ENCODE data around the gene FLOT2. TPM values are rescaled to one million over a fixed set of nuclear protein-coding genes. Genes with fewer than 3 reads are reported as not detected.
"Not testable (repeated sequence)": the region's sequence is repeated elsewhere in the genome, so short reads cannot be mapped to it uniquely, and the experiment has no call there.

The FLOT2 gene
- total RNA-seq, 1 experiment from 2014 or later: 27.6 TPM

DNA sequence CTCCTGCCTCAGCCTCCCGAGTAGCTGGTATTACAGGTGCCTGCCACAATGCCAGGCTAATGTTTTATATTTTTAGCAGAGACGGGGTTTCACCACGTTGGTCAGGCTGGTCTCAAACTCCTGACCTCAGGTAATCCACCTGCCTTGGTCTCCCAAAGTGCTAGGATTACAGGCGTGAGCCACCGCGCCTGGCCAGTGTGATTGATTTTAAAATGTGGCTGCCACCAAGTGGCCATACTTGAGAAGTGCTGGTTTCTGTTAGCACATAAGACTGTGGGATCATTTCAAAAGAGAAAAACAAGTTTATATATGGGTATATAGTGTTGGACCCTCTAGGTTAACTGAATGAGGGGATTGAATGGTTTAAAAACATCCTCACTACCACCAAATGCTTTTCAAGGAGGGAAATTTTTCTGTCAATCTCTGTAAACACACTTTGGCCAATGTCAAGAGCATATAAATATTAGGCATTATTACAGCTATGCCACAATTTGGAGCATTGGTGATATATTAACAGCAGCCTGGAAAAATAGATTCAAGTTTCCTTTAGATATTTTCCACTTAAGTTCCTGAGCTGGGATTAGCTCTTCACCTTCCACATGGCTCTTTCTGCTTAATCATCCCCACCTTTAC lies 18.9 kb upstream of the FLOT2 start:
- no peak for DNase-seq (ENCODE audit: low read depth)

DNA sequence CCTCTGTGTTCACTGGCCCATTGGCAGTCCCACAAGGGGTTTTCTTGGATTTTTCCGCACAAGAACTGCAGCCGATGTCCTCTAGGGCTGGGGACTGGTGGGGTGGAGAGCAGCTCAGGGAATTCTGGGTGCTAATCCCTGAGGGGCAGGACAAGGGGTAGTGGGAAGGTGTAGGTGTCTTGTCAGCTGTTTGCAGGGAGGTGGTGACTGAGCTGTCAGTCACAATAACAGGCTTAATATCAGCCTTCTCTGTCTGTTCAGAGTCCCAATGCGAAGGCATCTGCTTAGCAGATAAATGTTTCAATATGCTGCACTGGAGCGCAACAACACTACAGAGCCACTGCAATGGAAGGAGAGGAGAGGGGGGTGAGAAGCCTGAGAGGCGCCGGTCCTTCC lies 15.4 kb upstream of the FLOT2 start:
- no peak for DNase-seq (ENCODE audit: low read depth)

DNA sequence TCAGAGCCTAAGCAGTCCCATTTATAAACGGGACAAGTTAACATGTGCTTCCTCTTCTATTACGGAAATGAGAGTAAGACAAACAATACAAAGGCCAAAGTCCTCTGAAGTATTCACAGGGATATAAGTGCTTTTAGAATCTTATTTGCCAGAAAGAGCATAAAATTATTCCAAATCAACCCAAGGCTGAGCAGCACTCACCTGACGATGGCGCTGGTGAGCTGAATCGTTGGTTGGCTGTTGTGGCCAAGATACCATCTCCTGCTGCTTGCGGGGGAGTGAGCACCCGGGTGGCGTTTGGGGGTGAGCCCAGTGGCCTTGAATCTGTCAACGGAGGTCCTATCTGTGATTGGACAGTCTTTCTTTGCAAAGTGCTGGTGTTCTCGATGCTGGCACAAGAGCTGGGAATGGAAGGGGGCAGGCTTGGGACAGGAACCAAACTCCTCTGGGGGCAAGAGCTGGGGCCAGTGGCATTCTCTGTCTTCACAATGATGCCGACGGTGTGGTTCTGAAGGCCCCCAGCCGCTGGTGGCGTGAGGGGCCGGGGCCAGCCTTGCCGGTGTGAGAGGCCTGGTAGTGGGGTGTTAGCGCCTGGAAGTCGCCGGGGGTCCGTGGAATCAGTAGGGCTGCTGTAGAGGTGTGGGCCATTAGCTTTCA lies 14.9 kb upstream of the FLOT2 start:
- DNase-seq (ENCODE audit: low read depth): no peak

DNA sequence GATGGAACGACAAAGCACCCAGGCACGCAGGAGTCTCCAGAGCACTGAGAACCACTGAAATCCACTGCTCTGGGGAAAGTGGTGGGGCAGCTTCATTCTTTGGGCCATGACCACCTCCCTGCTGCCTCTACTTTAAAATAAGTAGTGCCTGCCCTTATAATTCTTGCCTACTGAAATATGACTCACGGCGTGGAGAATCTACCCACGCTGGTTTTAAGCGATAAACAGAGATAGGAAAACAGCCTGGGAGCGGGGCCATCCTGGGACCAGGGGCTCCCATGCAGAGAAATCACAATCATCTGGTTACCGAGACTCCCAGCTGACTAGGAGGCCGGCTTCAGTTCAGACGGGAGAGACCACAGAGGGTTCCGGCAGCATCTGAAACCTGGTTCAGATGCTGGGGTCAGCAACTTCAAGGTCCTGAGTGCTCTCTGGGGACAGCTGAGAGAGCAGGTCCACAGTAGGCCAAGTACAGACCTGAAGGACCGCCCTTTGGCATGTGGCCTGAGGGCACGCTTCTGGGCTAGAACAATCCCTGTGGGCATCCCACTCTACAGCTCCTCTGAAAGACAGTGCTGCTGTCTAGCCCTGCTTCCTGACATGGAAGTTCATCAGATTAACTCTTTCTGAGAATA lies 14.0 kb upstream of the FLOT2 start:
- no peak for DNase-seq (ENCODE audit: low read depth)

DNA sequence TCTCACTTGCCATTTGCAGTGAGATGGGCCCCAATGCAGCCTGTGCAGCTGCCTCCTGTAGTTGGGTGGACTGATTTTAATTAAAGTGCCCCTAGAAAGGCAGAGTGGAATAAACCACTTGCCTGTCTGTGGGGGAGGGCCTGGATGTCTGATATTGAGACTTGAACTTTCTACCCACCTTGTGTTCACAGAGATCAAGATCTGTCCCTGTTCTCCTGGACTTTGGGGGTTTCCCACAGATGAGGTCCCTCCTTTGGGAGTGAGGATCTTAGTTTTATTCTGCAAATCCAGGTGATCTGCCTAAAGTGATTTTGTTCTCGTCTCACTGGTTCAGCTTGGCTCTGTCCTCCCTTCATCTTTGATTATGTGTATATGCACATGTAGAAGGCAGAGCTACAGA lies 13.0 kb upstream of the FLOT2 start:
- DNase-seq (ENCODE audit: low read depth): no peak

DNA sequence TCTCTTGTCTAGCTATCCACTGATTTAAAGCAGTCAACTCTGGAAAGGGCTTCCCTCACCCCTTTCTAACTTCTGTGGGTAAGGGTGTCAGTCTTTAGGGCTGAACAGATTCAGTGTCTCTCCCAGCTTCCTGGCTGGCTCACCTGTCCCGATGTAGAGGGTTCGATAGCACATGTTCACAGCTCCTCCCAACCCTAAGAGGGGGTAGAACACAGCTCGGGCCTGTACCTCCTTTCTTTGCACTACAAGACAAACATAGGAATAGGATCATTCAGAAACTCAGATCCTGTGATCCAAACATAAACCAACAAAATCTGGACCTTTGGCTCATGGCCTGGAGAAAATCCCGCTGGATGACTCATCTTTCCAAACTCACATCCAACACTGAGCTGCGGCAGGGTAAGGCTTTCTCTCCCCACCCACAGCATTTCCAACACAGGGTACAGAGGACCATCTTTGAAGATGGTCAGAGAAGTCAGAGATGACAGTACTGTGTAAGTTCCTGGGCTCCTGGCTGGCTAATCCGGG lies 11.2 kb upstream of the FLOT2 start:
- peak; percentile 67 for DNase-seq (ENCODE audit: low read depth)

DNA sequence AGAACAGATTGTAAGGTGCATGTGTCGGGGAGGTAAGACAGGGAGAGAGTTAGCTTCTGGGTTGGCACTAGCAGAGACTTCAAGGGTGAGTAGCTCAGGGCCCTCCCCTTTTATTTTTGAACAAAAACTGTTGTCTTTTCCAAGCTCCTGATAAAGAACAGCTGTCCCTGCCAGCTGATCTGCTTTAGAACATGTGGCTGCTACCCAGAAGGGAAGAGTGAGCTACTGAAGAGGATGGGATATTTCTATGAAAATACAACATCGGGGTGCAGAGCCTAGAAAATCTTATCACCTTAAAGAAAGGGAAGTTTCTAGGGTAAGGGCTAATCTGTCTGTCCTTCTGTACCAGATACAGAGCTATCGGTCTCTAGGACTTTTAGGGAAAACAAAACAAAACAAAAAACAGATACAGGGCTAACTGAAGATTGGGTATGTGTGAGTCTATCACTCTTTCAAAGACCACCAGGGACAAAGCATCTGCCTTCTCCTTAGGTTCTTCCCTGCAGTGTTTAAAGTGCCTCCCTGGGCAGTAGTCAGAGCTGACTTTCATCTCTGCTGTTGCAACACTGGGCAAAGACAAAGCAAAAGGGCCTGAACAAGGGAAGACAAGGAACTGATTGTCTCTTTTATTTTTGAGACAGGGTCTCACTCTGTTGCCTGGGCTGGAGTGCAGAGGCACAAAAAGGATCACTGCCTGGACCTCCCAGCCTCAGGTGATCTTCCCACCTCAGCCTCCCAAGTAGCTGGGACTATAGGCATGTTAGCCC lies 10.4 kb upstream of the FLOT2 start:
- no peak for DNase-seq (ENCODE audit: low read depth)

DNA sequence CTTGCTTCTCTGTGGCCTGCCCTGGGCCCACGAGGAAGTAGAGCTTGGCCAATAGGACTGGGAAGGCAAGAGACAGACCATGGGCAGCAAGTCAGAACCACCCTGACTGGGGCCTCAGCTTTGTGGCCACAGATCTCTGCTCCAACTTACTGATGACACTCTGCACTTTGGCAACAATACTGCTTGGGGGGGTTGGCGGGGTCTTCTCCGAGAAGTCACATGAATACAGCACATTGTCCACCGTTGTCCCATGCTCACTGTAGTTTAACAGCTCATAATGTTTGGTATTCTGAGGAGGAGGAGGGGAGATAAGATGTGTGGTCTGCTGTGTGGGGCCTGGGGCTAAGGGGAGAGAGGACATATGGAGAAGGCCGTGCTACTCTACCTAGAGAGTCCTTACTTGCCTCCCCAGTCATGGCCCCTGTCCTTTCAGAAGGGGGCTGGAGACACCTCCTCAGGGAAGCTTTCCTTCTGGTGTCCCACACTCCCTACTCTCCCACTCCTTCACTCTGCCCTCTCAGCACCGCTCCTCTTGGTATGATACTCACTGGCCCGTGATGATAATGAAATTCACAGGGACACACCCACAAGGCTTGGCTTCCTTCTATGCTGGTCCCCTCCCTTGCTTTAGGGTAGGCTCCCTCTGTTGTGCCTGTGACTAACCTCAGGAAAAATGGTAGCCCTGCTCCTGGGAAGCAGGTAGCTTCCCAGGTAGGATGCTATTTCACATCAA lies 9.3 kb upstream of the FLOT2 start:
- no peak for DNase-seq (ENCODE audit: low read depth)

DNA sequence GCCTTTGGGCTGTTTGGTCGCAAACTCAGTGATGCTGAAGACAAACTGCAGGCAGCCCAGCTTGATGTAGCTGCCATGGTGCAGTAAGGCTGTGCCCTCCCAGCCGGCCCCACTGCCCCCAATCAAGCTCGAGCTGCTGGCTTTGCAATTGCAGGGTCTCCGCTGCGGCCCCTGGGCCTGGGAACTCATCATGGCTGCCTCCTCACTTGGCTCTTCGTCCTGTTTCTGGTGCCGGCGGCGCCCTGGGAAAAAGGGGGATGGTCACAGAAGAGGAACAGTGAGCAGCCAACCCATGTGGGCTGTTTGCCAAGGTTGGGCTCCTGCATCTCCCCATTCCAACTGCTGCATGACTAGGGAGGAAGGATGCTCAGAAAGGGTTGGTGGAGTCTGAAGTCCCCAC lies 8.7 kb upstream of the FLOT2 start:
- no peak for DNase-seq (ENCODE audit: low read depth)

DNA sequence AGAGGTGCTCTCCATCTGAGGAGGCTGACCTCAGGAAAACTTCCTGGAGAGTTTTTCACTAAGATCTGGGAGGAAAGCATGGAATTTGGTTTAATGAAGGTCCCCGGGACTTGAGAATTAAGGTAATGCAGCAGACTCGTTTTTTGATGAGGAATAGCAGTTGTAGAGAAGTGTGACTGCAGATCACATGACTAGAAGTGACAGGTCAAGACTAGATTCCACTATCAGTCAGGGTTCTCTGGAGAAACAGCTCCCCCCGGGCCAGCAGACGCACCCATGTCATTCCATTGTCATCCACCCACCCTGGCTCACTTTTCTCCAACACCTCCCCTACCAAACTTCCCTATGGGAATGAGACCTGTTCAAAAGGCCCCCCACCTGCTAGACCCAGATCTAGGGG lies 7.3 kb upstream of the FLOT2 start:
- DNase-seq (ENCODE audit: low read depth): no peak

DNA sequence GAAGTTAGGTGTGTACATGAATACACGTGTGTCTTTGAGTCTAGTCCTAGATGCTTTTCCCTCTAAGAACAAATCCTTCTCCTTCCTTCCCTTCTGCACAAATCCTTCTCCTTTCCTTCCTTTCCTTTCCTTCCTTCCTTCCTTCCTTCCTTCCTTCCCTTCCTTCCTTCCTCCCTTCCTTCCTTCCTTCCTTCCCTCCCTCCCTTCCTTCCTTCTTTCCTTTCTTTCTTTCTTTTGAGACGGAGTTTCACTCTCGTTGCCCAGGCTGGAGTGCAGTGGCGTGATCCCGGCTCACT lies 6.0 kb upstream of the FLOT2 start:
- DNase-seq (ENCODE audit: low read depth): not testable (repeated sequence)

DNA sequence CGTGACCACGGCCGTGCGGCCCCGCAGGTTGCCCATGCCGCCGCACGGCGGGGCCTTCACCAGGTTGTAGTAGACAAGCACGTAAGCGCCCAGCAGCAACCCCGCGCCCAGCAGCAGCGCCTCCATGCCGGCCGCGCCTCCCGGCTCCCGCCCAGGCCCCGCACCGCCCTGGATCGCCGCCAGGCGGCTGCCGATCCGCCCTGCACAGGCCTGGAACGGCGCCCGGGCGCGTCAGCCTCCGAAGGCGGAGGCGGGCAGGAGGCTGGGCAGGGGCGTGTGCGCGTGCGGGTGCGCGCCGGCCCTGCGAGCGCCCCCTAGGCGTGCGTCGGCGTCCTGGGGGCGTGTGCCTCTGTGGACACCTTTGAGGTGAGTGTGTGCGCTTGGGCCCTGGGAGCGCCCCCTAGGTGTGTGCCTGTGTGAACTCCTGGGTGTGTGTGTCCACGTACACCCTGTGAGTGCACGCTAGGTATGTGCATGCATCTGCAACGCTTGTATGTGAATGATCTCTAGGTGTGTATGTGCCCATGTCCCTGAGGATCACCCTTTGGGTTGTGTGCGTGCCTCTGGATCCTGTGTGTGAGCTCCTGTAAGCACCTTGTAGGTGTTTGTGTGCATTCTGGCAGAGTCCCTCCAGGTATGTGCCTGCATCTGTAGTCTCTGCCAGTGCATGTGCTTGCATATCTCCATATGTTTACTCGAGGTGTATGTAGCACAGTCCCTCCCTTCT lies 5.4 kb upstream of the FLOT2 start, which contains the start of gene DHRS13:
DHRS13 (minus strand) TSS at position 261 of the 727 bp plus-strand sequence; CDS start at position 126, 135 bp downstream.
- DNase-seq (ENCODE audit: low read depth): peak; percentile 84

DNA sequence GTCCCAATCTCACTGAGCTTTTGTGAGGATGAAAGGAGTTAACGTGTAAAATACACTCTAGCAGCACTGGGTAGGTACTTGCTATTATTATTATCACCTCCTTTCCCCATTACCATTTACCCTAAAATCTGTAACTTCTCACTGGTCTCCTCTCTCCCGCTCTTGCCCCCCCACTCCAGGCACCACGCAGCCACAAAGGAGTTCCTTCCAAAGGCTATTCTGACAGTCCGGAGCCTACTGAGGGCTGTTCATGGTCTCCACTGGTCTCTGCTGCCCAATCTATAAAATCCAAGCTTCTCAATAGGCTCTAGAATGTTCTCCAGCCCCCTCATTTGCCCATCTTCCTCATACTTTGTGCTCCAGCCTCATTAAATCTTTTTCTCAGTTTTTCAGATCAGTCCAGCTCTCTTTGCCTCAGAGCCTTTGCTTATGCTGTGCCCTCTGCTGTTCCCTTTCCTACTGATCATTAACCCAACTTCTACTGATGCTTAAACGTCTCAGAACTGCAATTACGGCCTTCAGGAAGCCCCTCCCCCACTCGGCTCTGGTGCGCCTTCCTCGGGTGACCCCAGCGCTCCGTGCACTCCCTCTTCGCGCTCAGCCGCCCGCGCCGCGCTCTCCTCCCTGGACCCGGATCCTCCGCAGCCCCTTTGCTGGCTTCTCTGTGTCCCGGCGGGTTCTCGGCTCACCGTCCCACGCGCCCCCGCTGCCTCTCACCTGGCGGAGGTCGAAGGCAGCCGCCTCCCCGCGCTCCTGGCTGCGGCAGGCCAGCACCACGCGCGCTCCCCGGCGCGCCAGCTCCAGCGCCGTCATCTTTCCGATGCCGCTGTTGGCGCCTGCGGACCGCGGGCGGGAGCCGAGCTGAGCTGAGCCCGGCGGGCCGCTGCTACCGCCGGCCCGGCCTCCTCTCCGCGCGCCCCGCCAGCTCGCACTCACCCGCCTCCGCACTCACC lies 4.6 kb upstream of the FLOT2 start:
- DNase-seq (ENCODE audit: low read depth): no peak

DNA sequence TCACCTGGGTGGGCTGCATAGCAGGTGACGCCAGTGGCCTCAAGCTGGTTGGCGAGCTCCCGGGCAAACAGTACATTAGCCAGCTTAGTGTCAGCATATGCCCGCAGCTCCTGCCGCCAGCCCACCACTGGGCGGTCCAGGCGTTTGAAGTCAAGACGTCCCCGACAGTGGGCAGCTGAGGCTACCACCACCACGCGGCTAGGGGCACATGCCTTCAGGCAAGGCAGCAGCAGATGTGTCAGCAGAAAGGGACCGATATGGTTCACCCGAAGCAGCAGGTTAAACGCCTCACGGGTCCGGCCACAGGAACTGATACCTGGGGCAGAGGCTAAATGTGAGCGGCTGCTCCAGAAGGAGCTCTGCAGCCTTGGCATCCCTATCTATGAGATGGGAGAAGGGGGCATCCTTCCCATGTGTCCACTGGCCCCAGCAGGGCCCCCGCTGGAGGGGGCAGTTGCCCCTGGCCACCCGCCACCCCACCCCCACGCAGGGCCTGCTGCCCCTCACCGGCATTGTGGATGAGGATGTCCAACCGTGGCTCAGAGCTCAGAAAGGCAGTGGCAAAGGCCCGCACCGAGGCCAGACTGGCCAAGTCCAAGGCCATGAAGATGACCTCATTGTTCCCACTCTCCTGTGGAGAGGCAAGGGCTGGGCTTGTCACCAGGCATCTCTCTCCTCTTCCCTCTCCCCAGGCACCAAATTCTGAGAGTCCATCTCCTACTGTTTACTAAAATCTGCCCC lies 3.6 kb upstream of the FLOT2 start:
- no peak for DNase-seq (ENCODE audit: low read depth)

DNA sequence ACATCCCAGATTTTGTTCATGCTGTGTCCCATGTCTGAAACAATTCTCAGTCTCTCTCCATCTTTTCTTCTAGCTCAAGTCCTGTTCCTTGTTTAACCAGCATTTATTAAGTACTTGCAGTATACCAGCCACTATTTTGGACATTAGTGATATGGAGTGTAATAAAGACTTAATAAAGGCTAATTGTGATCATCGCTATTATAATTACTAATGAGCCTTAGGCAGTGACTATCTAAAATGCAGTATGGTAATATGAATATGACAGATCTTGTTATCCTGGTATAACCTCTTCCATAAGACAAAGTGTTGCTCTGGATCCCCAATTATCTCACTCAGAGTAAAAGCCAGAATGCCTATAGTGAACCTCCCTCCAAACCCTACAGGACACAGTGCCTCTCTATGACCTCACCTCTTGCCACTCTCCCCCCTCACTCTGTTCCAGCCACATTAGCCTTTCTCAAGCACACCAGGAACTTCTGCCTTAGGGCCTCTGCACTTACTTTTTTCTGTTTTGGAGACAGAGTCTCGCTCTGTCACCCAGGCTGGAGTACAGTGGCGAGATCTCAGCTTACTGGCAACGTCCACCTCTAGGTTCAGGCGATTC lies 1.8 kb upstream of the FLOT2 start:
- no peak for DNase-seq (ENCODE audit: low read depth)

DNA sequence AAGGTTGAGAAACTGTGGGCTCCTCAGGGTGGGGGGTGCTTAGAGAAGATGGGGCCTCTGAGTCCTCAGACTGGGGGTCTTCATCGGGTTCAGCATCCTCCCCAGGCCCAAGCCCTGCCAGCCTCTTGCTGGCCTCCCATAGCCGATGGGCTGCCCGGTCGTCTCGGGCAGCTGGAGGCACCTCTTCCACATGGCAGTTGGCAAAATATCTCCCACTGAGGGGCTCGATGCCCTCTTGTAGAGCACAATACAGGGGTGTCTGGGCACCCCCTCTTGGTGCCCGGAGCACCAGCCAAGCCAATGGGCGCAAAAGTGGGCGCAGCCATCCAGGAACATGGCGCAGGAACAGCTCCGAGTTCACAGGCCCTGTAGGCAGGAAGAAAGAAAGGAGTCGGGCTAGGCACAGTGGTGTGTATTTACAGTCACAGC lies 1.0 kb upstream of the FLOT2 start:
- DNase-seq (ENCODE audit: low read depth): no peak

DNA sequence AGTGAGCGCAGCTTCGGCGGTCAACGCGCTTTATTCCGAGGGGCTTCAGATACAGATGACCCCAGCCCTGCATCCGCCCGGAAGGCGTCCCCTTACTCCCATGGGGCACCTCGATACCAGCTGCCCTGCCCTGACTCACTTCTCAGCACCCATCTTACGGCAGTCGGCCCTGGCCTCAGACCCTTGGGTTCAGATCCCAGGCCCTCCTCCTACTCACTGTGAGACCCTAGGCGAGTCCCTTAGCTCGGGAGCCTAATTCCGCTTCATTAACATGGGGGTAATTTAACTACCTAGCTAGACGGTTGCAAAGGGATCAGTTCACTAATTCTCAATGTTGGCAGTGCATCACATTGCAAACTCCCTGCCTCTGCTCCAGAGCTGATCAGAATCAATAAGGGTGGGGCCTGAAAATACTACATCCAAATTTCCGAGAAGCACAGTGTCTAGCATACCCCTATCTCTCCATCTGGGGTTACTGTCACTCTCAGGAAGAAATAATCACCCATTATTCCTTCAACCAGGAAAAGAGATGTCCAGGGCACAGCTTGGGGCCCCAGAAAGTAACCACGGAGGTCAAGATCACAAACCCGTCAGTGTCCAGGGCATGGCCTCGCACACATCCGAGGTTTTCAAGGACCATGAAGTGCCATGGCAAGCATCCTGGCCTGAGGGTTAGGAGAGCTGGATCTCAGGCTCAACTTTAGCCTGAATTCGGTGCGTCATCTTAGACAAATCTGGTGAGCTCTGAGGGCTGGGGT lies 415 bp upstream of the FLOT2 start:
- no peak for DNase-seq (ENCODE audit: low read depth)

DNA sequence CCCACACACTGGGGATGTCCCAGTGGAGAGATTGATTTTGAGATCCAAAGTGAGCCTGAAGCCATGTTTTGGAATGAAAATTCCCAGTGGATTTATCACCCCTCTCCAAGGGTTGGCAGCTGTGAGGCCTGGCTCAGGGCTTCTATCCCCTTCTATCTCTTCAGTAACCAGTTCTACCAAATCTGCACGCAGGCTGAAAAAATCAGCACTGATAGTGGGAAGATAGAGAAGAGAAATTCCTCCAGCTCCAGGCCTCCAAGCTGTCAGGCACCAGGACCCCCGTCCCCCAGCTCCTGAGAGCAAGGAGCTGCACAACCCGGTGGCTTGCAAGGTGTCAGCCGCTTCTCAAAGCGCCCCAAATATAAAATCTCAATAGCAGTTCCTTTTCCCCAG lies 1.0 kb downstream of the FLOT2 start:
- no peak for DNase-seq (ENCODE audit: low read depth)
